ENCODE measurements around the gene FEM1B.

Gene FEM1B

DNA sequence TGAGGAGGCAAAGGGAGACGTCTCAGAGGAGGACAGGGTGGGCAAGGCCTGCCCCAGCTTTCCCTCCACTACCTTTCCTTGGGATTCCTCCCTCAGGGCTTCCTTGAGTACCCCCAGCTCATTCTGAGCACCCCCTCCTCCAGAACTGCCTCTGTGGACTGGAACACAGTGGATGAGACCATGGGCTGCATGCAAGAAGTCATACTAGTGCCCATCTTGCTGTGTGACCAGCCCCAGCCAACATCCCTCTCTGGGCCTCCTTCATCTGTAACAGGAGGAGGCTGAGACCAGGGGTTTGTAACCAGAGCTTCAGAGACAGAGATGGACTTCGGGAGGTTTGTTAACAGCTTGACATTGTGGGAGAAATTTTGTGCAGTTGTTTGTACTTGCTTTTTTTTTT lies 25.6 kb downstream of the FEM1B start:
- in situ Hi-C loops (cut with HindIII; ENCODE audit: low sequenced_read_pairs), result no loop called here

DNA sequence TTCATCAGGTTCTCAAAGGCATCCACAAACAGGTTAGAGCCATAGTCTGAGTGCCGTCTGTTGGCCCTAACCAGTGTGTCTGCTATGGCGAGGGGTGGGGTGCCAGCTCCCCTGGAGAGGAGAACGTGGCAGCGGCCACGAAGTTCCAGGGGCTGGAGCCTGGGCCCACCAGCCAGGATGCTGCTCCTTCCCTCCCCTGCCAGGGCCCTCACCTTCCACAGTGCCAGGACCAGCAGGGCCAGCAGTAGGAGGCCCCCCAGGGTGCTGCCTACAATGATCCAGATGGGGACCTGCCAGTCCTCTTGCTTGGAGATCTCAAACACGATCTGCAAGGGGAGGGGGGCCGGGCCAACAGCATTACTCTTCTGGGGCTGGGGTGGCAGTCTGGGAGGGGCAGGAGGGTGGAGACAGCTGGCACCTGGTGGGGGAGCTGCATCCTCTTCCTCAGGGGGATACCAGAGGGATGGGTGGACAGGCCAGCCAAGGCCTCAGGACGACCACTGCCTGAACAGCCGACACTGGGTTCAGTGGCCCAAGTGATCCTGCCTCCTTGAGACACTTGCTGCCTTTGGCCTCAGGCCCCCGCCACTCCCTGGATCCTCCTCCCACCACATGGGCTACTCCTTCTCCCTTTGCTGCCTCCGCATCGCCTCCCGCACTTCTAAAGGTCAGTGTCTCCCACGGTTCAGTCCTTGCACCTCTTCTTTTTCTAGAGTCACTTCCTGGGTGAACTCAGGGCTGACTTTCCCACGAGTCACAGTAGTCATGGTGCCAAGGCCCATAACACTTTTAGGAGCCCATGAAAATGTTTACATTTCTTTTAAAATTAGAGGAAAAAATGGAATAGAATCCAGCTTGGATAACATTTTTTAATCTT lies 26.3 kb downstream of the FEM1B start:
- in situ Hi-C loops (cut with HindIII; ENCODE audit: low sequenced_read_pairs), result no loop called here

- in situ Hi-C loops (cut with HindIII; ENCODE audit: low sequenced_read_pairs), result no loop called here
Measured at GRCh38 chr15:68304589-68305337, 27.2 kb downstream of the FEM1B start.

DNA sequence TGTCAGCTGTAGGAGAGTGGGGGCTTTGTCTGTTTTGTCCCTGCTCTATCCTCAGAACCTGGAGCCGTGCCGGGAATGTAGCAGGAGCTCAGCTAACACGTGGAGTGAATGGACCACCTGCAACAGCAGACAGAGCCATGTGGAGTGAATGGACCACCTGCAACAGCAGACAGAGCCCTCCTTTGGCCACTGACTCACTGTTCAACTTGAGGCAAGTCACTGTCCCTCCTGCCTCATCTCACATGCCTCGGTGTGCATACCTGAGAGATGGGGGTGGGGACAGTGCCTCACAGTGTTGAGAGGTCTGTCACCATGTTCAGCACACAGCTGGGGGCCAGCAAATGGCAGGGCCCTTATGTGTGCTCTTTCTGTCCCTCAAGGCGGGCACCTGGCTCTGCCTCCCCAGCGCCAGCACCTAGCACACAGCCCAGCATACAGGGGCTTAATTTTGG lies 27.9 kb downstream of the FEM1B start:
- in situ Hi-C loops (cut with HindIII; ENCODE audit: low sequenced_read_pairs), result no loop called here

DNA sequence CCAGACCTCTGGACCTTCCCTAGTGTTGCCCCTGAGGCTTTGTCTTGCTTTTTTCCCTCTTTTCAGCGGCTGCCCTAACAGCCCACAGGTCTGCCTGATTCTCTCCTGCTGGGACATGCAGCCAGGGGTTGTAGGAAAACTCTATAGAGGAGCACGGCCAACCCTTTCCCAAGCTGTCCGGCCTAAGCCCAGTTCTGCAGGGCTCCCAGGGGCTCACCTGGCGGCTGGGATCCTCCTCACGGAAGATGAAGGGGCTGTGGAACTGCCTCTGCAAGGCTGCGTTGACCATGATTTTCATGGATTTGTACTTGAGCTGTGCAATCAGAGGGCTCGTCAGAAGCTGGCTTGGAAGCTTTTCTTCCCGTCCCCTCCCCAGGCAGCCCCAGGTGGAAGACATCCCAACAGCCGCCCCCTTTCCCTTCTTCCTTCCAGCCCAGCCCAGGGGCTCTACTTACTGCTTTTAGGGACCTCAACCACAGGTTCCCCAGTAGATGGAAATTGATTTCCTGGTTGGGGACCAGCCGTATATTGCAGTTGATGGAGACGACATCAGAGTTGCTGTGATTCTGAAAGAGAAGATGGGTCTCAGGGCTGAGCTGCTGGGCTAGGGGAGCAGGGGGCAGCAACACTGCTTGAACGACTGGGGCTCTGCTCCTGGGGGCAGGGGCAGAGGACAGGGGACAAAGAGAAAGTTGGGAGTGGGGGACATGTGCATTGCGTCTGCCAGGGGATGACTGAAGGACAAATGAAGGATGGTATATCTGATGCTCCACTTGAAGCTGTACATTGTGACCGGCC lies 29.8 kb downstream of the FEM1B start:
- in situ Hi-C loops (cut with HindIII; ENCODE audit: low sequenced_read_pairs), result no loop called here

DNA sequence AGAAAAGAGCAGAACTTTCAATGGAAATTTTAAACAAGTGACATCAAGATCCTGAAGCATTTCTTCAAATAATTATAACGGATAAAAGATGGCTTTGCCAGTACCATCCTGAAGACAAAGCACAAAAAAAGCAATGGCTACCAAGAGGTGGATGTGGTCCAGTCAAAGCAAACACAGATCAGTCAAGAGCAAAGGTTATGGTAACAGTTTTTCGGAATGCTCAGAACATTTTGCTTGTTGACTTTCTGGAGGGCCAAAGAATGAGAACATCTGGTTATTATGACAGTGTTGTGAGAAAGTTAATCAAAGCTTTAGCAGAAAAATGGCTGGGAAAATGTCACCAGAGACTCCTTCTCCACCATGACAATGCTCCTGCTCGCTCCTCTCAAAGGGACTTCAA lies 31.5 kb downstream of the FEM1B start:
- in situ Hi-C loops (cut with HindIII; ENCODE audit: low sequenced_read_pairs), result no loop called here

GRCh38 chr15:68310178-68310803 lies 32.7 kb downstream of the FEM1B start:
- in situ Hi-C loops (cut with HindIII; ENCODE audit: low sequenced_read_pairs), result no loop called here

GRCh38 chr15:68310804-68311463 lies 33.4 kb downstream of the FEM1B start:
- in situ Hi-C loops (cut with HindIII; ENCODE audit: low sequenced_read_pairs), result no loop called here

- in situ Hi-C loops (cut with HindIII; ENCODE audit: low sequenced_read_pairs), result no loop called here
Measured at GRCh38 chr15:68311464-68311835, 33.9 kb downstream of the FEM1B start.

DNA sequence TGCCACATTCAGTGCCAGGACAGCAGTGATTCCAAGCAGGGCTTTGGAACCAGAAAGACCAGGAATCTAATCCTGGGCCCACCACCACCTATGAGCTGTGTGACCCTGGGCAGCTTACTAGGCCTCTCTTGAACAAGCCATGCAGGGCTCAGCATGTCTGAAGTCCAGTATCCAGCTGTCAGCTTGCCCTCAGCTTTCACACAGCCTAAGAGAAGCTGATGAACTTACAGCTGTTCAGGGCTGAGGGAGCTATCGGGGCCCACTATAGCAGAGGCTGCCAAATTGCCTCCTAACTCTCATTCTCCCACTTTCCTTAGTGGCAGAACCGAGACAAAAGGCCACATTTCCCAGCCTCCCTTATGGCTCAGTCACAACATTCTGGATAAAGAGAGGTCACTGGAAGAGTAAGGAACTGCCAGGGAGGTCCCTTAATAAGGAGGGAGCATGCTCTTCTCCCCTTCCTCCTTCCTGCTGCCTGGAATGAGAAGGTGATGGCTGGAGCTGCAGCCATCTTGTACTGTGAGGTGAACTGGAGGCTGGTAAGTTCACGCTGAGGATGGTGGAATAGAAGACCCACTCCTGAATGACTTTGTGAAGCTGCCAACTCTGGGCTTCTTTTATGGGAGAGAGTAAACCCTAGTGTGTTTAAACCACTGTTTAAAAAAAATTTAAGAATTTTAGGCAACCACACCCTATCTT lies 34.5 kb downstream of the FEM1B start:
- in situ Hi-C loops (cut with HindIII; ENCODE audit: low sequenced_read_pairs), result no loop called here

DNA sequence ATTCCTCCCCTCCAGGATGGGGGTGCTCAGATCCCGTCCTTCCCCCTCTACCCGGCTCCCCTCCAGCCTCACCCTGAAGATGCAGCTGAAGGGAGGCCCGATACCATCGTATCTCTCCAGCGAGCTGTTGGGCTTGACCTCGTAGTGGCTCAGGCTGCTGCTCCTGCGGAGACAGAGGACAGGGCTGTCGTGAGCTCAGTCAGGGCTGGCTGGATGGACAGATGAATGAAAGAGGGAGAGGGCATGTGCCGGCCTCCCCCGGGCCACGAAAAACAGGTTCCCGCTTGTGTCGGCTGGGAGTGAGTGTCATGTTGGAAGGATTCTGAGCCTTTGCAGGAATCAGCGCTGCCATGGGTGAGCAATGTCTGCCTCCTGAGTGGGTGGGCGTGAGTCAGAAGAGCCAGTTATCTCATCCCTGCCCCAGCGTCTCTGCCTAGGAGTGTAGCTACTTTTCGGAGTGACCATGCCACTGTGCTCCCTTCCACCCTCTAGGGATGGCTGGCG lies 35.2 kb downstream of the FEM1B start:
- in situ Hi-C loops (cut with HindIII; ENCODE audit: low sequenced_read_pairs), result no loop called here

DNA sequence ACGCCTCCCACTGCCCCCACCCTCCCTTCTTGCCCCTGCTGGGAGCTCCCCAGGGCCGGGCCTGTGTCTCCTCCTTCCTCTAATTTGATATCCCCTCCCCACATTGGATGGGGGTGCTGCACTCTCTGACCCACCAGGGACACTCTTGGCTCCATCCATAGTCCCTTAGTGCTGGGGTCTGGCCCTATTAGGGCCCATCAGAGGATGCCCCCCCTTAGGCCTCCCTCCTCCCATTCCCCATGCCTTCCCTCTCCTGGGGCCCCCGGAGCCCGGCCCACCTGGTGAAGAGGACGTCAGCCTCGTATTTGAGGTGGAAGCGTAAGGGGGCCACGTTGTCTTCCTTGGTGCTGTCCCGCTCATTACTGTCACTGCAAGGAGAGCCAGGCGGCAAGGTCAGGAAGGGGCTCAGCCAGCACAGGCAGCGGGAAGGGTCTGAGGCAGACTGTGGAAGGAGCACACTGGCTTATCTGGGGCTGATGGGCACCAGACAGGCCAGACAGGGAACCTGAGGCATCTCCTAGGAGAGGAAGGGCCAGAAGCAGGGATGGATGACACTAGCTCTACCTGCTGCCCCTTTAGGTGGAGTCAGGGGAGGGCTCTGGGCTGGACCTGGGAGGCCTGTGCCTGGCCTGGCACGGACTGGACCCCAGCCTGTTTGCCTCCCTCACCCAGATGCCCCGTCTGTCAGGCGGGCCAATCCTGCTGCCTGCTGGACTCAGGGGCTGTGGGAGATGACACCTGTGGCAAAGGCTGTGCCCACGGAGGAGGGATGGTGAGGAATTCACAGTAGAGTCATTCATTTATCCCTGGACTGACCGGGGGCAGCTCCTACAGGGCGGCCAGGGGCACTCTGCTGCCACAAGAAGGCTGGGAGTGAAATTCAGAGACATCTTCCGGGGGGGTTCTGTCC lies 36.2 kb downstream of the FEM1B start:
- in situ Hi-C loops (cut with HindIII; ENCODE audit: low sequenced_read_pairs), result no loop called here

- in situ Hi-C loops (cut with HindIII; ENCODE audit: low sequenced_read_pairs), result no loop called here
Measured at GRCh38 chr15:68314563-68314962, 37.0 kb downstream of the FEM1B start.

DNA sequence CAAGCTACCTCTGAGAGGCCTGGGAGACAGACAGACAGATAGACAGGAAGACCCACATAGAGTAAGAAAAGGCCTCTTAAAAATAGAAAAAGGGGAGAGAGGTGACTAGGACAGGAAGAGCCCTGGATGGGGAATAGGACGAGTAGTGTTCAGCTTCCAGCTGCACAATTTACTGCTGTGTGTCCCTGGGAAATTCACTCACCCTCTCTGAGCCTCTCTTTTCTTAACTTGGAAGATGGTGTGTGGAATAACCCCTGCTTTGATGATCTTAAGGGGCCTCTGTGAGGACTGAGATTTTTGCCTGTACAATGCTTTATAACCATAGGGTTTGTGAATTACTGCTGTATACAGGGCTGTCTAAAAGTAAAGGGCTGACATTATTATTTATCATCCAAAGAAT lies 37.5 kb downstream of the FEM1B start:
- in situ Hi-C loops (cut with HindIII; ENCODE audit: low sequenced_read_pairs), result no loop called here

GRCh38 chr15:68315495-68316031 lies 38.0 kb downstream of the FEM1B start:
- in situ Hi-C loops (cut with HindIII; ENCODE audit: low sequenced_read_pairs), result no loop called here

DNA sequence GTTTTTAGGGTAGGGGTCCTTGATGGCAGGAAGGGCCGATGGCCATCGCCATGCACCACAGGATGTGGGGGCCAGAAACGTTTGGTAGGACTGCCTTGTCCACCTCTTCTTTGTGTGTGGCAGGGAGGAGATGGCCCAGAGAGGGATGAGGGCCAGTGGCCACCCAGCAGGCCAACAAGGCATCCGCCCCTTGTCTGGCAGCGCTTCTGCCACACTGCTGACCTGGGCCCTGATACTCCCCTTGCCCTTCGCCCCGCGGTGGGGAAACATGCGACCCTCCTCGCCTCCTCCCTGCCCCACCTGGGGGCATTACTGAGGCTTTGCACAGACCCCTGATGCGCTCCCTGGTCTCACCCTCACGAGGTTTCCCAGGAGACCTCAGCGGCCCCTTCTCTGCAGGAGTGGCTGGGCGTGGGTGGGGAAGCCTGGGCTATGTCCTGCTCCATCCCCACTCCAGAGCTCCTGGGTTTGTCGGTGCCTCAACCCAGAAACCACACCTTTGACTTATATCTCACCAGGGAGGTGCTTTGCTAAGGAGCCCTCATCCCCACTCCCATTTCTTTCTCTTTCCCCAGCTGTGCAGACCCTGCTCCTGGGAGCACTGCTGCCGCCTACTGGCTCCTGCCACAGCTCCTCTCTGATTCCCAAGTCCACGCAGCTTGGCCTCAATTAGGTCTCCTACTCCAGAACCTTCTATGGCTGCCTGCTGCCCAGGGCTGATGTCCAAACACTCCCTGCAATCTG lies 38.7 kb downstream of the FEM1B start:
- in situ Hi-C loops (cut with HindIII; ENCODE audit: low sequenced_read_pairs), result no loop called here

DNA sequence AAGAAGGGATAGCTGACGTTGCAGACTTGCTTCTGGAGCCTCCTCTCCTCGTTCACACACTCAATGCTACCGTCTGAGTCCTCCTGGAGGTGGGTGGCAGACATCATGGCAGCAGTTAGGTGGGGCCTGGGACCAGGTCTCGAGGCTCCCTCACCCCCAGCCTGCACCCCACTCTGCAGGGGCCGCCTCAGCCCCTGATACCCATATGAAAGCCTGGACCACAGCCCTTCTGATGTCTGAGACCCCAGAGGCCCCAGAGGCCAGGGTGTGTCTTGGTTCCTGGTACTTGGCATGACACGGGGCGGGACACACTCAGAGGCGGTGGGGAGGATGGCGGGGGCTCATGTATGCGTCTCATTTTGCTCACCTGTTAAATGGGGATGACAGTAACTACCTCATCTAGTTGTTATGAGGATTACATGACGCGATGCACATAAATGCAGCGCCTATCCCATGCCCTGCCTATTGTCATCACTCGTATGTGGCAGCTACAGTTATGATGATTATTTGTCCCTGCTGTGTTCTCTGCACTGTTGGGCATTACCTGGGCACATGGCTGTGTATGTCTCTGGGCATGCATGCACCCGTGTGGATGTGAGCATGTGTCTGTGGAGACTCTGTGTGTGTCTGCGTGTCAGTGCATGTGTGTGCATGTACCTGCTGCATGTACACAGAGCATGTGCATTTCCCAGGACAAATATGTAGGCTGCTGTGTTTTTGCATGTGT lies 39.9 kb downstream of the FEM1B start:
- in situ Hi-C loops (cut with HindIII; ENCODE audit: low sequenced_read_pairs), result no loop called here

All from endothelial cell of hepatic sinusoid (primary cell).